HepG2 (cell line): ENCODE measurements around the gene GRID1.

Source experiments
- POLR2A ChIP-seq, 2 experiments: IDR thresholded peaks; 2 replicates each; pipeline ENCODE4 v1.6.1; 2011; ENCODE audit warnings: low read depth in 2 of 2, low read length in 2 of 2, mild to moderate bottlenecking in 1 of 2, moderate library complexity in 1 of 2; ENCODE audit not compliant: insufficient read depth in 1 of 2
- SNAI1 ChIP-seq: sonication (generic); formaldehyde crosslinking; IDR thresholded peaks from 2 replicates; pipeline ENCODE4 v1.5.0; 2020; ENCODE audit warnings: mild to moderate bottlenecking, missing genetic modification reagents, borderline replicate concordance
- SP5 ChIP-seq: IDR thresholded peaks from 2 replicates; pipeline ENCODE4 v1.6.1; 2016; ENCODE audit warnings: low read depth, borderline replicate concordance
- ZHX2 ChIP-seq, 2 experiments: sonication (generic) in 1 of 2; formaldehyde crosslinking in 1 of 2; IDR thresholded peaks; 2 replicates each; pipeline versions ENCODE4 v1.6.1 to v1.9.0; 2014 to 2022; ENCODE audit warnings: antibody characterized with exemption in 1 of 2, borderline replicate concordance in 1 of 2, inconsistent platforms in 1 of 2, low read depth in 1 of 2, missing genetic modification reagents in 1 of 2
- TF ChIP-seq, protein P1 (sequence below): sonication (generic); formaldehyde crosslinking; IDR thresholded peaks from 2 replicates; pipeline ENCODE4 v1.5.0; 2020; ENCODE audit warnings: mild to moderate bottlenecking, missing genetic modification reagents

GRCh38 chr10:86357676-86358075 lies 8.9 kb downstream of the GRID1 start:
- TF ChIP-seq, protein P1, sequence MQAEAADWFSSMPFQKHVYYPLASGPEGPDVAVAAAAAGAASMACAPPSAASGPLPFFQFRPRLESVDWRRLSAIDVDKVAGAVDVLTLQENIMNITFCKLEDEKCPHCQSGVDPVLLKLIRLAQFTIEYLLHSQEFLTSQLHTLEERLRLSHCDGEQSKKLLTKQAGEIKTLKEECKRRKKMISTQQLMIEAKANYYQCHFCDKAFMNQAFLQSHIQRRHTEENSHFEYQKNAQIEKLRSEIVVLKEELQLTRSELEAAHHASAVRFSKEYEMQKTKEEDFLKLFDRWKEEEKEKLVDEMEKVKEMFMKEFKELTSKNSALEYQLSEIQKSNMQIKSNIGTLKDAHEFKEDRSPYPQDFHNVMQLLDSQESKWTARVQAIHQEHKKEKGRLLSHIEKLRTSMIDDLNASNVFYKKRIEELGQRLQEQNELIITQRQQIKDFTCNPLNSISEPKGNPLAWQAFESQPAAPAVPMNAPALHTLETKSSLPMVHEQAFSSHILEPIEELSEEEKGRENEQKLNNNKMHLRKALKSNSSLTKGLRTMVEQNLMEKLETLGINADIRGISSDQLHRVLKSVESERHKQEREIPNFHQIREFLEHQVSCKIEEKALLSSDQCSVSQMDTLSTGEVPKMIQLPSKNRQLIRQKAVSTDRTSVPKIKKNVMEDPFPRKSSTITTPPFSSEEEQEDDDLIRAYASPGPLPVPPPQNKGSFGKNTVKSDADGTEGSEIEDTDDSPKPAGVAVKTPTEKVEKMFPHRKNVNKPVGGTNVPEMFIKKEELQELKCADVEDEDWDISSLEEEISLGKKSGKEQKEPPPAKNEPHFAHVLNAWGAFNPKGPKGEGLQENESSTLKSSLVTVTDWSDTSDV (CRISPR knock-in tag): no peak
- TF ChIP-seq POLR2A (IDR thresholded peaks at IDR 0.05; ENCODE audit: insufficient read depth in 1 of 2, low read depth in 2 of 2, low read length in 2 of 2) (no peak), ZHX2 (IDR thresholded peaks at IDR 0.05; ENCODE audit: low read depth) (no peak), ZHX2 (CRISPR knock-in tag; IDR thresholded peaks at IDR 0.05; ENCODE audit: borderline replicate concordance) (no peak), SNAI1 (no peak), SP5 (CRISPR knock-in tag) (no peak)
